ENCODE measurements around the gene PNMA1.

PNMA1 gene

GRCh38 chr14:73678698-73679097 lies 35.5 kb downstream of the PNMA1 start:
- in situ Hi-C loops (cut with MboI; ENCODE audit: low sequenced_read_pairs), result no loop called here

- in situ Hi-C loops (cut with MboI; ENCODE audit: low sequenced_read_pairs), result no loop called here
Measured at GRCh38 chr14:73674986-73675385, 39.2 kb downstream of the PNMA1 start.

- in situ Hi-C loops (cut with MboI; ENCODE audit: low sequenced_read_pairs), result no loop called here
Measured at GRCh38 chr14:73667854-73668253, 46.3 kb downstream of the PNMA1 start.

- in situ Hi-C loops (cut with MboI; ENCODE audit: low sequenced_read_pairs), result no loop called here
Measured at GRCh38 chr14:73666583-73666982, 47.6 kb downstream of the PNMA1 start.

GRCh38 chr14:73665130-73665529 lies 49.1 kb downstream of the PNMA1 start:
- in situ Hi-C loops (cut with MboI; ENCODE audit: low sequenced_read_pairs), result no loop called here

- in situ Hi-C loops (cut with MboI; ENCODE audit: low sequenced_read_pairs), result no loop called here
Measured at GRCh38 chr14:73663548-73664212, 50.5 kb downstream of the PNMA1 start.

- in situ Hi-C loops (cut with MboI; ENCODE audit: low sequenced_read_pairs), result no loop called here
Measured at GRCh38 chr14:73662487-73662943, 51.7 kb downstream of the PNMA1 start.

GRCh38 chr14:73661872-73662271 lies 52.3 kb downstream of the PNMA1 start:
- in situ Hi-C loops (cut with MboI; ENCODE audit: low sequenced_read_pairs), result no loop called here
